Measurements from ENCODE around the gene DERA. TPM values are rescaled to one million over a fixed set of nuclear protein-coding genes. Genes with fewer than 3 reads are reported as not detected.

Gene DERA
- total RNA-seq, 1 donor from 2014 or later = 21.4 TPM

- DNase-seq (ENCODE audit: extremely low spot score in 2 of 2) = no peak
- intact Hi-C loops (cut with DNase I) = no loop called here
- TF ChIP-seq, protein P1, sequence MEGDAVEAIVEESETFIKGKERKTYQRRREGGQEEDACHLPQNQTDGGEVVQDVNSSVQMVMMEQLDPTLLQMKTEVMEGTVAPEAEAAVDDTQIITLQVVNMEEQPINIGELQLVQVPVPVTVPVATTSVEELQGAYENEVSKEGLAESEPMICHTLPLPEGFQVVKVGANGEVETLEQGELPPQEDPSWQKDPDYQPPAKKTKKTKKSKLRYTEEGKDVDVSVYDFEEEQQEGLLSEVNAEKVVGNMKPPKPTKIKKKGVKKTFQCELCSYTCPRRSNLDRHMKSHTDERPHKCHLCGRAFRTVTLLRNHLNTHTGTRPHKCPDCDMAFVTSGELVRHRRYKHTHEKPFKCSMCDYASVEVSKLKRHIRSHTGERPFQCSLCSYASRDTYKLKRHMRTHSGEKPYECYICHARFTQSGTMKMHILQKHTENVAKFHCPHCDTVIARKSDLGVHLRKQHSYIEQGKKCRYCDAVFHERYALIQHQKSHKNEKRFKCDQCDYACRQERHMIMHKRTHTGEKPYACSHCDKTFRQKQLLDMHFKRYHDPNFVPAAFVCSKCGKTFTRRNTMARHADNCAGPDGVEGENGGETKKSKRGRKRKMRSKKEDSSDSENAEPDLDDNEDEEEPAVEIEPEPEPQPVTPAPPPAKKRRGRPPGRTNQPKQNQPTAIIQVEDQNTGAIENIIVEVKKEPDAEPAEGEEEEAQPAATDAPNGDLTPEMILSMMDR (IDR thresholded peaks at IDR 0.05) = no peak
- TF ChIP-seq POLR2AphosphoS5 (IDR thresholded peaks at IDR 0.05; ENCODE audit: insufficient read depth in 1 of 2, low read depth in 1 of 2) (no peak), POLR2A (IDR thresholded peaks at IDR 0.05) (no peak)
These were observed 108.9 kb downstream of the DERA start for GRCh38 chr12:16020031-16020430.

DNA sequence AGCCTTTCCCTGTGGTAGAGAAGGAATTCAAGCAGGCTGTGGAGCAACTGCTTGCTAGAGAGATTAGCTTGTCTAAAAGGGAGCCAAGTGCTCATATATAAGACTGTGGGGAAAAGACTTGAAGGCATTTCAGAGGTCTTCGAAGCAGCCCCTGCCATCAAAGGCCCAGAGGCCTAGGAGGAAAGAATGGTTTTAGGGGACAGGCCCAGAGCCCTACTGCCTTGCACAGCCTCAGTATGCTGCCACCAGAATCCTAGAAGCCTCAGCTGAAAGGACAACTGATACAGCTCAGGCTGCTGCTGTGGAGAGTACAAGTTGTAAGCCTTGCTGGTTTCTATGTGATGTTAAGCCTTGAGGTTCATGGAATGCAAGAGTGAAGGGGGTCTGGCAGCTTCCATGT lies 109.9 kb downstream of the DERA start:
- intact Hi-C loops (cut with DNase I) = no loop called here
- no peak for DNase-seq (ENCODE audit: extremely low spot score in 2 of 2)
- no peak overlapping the region for H3K4me3 ChIP-seq
- no peak overlapping the region for H3K27ac ChIP-seq
- no peaks in the 10 kb centered on the region for H3K4me1 ChIP-seq
- no peaks in the 10 kb centered on the region for H3K27me3 ChIP-seq
- H3K36me3 ChIP-seq = peaks cover 0 to 8% of the 10 kb centered on the region in 2 donors
- H3K9me3 ChIP-seq = peaks cover 7% of the 10 kb centered on the region
- no peak for TF ChIP-seq POLR2A (IDR thresholded peaks at IDR 0.05)
- no peak for TF ChIP-seq POLR2AphosphoS5 (IDR thresholded peaks at IDR 0.05; ENCODE audit: insufficient read depth in 1 of 2, low read depth in 1 of 2)
- TF ChIP-seq, protein P1 (IDR thresholded peaks at IDR 0.05) = no peak

More at GRCh38 chr12:16020031-16020430, 108.9 kb downstream of the DERA start:
- Histone ChIP-seq H3K4me1 (no peaks in the 10 kb centered on the region), H3K27ac (no peak overlapping the region), H3K4me3 (no peak overlapping the region), H3K9me3 (peaks cover 7% of the 10 kb centered on the region), H3K27me3 (no peaks in the 10 kb centered on the region), H3K36me3 (peaks cover 0 to 8% of the 10 kb centered on the region in 2 donors)

DNA sequence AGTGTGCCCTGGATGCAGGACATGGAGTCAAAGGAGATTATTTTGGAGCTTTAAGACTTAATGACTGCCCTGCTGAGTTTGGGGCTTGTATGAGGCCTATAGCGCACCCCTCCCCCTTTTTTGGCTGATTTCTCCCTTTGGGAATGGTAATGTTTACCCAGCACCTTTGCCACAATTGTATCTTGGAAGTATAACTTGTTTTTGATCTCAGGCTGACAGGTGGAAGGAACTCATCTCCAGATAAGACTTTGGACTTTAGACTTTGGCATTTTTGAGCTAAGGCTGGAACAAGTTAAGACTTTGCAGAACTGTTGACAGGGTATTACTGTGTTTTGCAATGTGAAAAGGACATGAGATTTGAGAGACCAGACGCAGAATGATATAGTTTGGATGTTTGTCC lies 110.5 kb downstream of the DERA start:
- H3K9me3 ChIP-seq = peaks cover 7% of the 10 kb centered on the region
- intact Hi-C loops (cut with DNase I) = no loop called here
- no peak overlapping the region for H3K4me3 ChIP-seq
- TF ChIP-seq, protein P1 (IDR thresholded peaks at IDR 0.05) = no peak
- TF ChIP-seq POLR2AphosphoS5 (IDR thresholded peaks at IDR 0.05; ENCODE audit: insufficient read depth in 1 of 2, low read depth in 1 of 2) = no peak
- TF ChIP-seq POLR2A (IDR thresholded peaks at IDR 0.05) = no peak
- no peaks in the 10 kb centered on the region for H3K4me1 ChIP-seq
- H3K27ac ChIP-seq = no peak overlapping the region
- DNase-seq (ENCODE audit: extremely low spot score in 2 of 2) = no peak
- peaks cover 0 to 8% of the 10 kb centered on the region in 2 donors for H3K36me3 ChIP-seq
- H3K27me3 ChIP-seq = no peaks in the 10 kb centered on the region

DNA sequence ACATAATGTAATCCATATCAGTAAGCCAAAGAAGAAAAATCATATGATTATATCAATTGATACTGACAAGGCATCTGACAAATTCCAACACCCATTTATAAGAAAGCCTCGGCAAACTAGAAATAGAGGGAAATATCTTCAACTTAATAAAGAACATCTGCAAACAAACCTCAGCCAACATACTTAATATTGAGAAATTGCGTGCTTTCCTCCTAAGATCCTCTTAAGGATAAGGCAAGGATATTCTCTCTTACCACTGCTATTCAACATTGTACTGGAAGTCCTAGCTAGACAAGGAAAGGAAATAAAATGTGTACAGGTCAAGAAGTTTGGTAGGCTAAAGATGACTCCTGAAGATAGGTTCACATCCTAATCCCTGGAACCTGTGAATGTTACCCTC lies 115.9 kb downstream of the DERA start:
- Histone ChIP-seq H3K9me3 (no peaks in the 10 kb centered on the region), H3K4me3 (no peak overlapping the region), H3K4me1 (no peaks in the 10 kb centered on the region), H3K27me3 (no peaks in the 10 kb centered on the region), H3K36me3 (no peaks in the 10 kb centered on the region), H3K27ac (no peak overlapping the region)
- intact Hi-C loops (cut with DNase I) = no loop called here
- no peak for DNase-seq (ENCODE audit: extremely low spot score in 2 of 2)
- no peak for TF ChIP-seq POLR2A (IDR thresholded peaks at IDR 0.05)
- TF ChIP-seq, protein P1 (IDR thresholded peaks at IDR 0.05) = no peak
- TF ChIP-seq POLR2AphosphoS5 (IDR thresholded peaks at IDR 0.05; ENCODE audit: insufficient read depth in 1 of 2, low read depth in 1 of 2) = no peak

- Histone ChIP-seq H3K4me3 (no peak overlapping the region), H3K4me1 (peaks cover 6% of the 10 kb centered on the region), H3K36me3 (no peaks in the 10 kb centered on the region), H3K27me3 (no peaks in the 10 kb centered on the region), H3K9me3 (no peaks in the 10 kb centered on the region), H3K27ac (no peak overlapping the region)
- intact Hi-C loops (cut with DNase I) = no loop called here
- no peak for DNase-seq (ENCODE audit: extremely low spot score in 2 of 2)
- TF ChIP-seq POLR2AphosphoS5 (IDR thresholded peaks at IDR 0.05; ENCODE audit: insufficient read depth in 1 of 2, low read depth in 1 of 2) (no peak), POLR2A (IDR thresholded peaks at IDR 0.05) (no peak)
- TF ChIP-seq, protein P1 (IDR thresholded peaks at IDR 0.05) = no peak
These were observed 119.6 kb downstream of the DERA start for GRCh38 chr12:16030744-16031143.

Data from vagina (tissue), 2 donors.